BE2C (cell line): Measurements from ENCODE around the gene NCBP3.

Experiments
- DNase-seq: peaks from one replicate; pipeline ENCODE4 v3.0.0-alpha.2; 2020
- H3K27me3 ChIP-seq: fragments of 250-450 bp; sonication (Bioruptor Pico); 2 replicates; pipeline ENCODE4 v1.5.1; 2020; ENCODE audit warnings: mild to moderate bottlenecking
- H3K36me3 ChIP-seq: fragments of 250-450 bp; sonication (Bioruptor Pico); 2 replicates; pipeline ENCODE4 v1.5.1; 2020; ENCODE audit warnings: mild to moderate bottlenecking
- H3K4me1 ChIP-seq: fragments of 250-450 bp; sonication (Bioruptor Pico); 2 replicates; pipeline ENCODE4 v1.5.1; 2020
- H3K4me3 ChIP-seq: 2 replicates; pipeline ENCODE4 v1.5.1; 2011; ENCODE audit warnings: low read depth, low read length
- H3K9me3 ChIP-seq: fragments of 250-450 bp; sonication (Bioruptor Pico); 2 replicates; pipeline ENCODE4 v1.5.1; 2020
- CTCF ChIP-seq: IDR thresholded peaks from 2 replicates; pipeline ENCODE4 v1.5.1; 2012; ENCODE audit warnings: mild to moderate bottlenecking, low read depth, low read length

Gene NCBP3

GRCh38 chr17:3808701-3809100 lies 37.3 kb downstream of the NCBP3 start:
- Histone ChIP-seq H3K4me1 (no peaks in the 10 kb centered on the region), H3K27me3 (no peaks in the 10 kb centered on the region), H3K4me3 (no peak overlapping the region), H3K9me3 (no peaks in the 10 kb centered on the region), H3K36me3 (no peaks in the 10 kb centered on the region; the same call in 1 of the 2 replicates)
- TF ChIP-seq CTCF = no peak
- DNase-seq = no peak

GRCh38 chr17:3805581-3805980 lies 40.5 kb downstream of the NCBP3 start:
- DNase-seq = no peak
- no peaks in the 10 kb centered on the region for H3K4me1 ChIP-seq
- H3K9me3 ChIP-seq = no peaks in the 10 kb centered on the region
- no peaks in the 10 kb centered on the region for H3K36me3 ChIP-seq
- no peak overlapping the region for H3K4me3 ChIP-seq
- no peaks in the 10 kb centered on the region for H3K27me3 ChIP-seq
- TF ChIP-seq CTCF = no peak

DNA sequence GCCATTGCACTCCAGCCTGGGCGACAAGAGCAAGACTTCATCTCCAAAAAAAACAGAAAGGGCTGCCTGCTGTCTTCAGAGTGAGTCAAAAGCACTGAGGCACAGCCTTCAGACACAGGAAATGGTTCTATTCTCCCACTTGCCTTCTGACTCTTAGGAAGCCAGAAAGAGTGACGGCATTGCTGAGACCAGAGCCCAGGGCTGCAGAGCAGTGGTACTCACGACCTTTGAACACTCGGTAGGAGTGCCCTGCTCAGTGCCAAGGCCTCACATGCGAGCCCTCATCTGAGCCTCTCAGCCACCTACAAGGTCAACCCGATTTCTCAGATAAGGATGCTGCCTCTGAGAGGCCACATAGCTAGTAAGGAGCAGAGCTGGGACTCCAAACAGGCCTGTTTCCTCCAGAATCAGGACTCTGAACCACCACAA lies 41.5 kb downstream of the NCBP3 start:
- DNase-seq = no peak
- Histone ChIP-seq H3K9me3 (no peaks in the 10 kb centered on the region), H3K27me3 (no peaks in the 10 kb centered on the region), H3K4me3 (no peak overlapping the region), H3K4me1 (no peaks in the 10 kb centered on the region), H3K36me3 (no peaks in the 10 kb centered on the region)
- TF ChIP-seq CTCF = no peak

DNA sequence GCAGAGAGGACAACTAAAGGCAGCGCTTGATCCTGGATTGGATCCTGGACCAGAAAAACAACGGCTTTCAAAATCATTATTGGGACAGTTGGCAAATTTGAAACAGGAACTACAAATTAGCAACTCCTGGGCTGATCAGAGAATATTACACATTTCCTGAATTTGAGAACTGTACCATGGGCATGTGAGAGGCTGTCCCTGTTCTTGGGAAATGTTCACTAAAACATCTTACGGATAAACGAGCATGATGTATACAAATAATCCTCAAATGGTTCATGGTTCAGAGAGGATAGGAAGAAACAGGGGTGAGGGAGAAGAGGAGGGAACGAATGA lies 42.8 kb downstream of the NCBP3 start:
- DNase-seq = no peak
- H3K27me3 ChIP-seq = no peaks in the 10 kb centered on the region
- H3K36me3 ChIP-seq = no peaks in the 10 kb centered on the region
- H3K4me1 ChIP-seq = no peaks in the 10 kb centered on the region
- no peaks in the 10 kb centered on the region for H3K9me3 ChIP-seq
- no peak overlapping the region for H3K4me3 ChIP-seq
- no peak for TF ChIP-seq CTCF

- Histone ChIP-seq H3K4me3 (no peak overlapping the region), H3K9me3 (no peaks in the 10 kb centered on the region), H3K4me1 (no peaks in the 10 kb centered on the region), H3K27me3 (no peaks in the 10 kb centered on the region), H3K36me3 (no peaks in the 10 kb centered on the region)
- no peak for DNase-seq
- no peak for TF ChIP-seq CTCF
Measured at GRCh38 chr17:3802461-3803307, 43.4 kb downstream of the NCBP3 start.

DNA sequence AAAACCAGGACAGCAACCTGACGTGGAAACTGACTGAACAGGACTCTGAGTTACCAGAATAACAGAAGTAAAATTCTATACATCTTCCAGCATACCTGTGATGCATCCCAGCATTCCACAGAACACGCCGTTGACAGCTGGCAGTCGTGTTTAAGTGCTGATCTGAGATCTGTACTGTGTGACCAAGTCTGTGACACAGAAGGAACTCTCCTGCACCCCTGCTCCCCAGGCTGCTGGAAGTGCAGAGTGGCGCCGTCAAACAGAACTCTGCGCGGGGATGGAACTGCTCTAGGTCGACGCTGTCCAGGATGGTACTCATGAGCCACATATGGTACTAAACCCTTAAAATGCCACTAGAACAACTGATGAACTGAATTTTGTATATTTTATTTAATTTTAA lies 44.3 kb downstream of the NCBP3 start:
- Histone ChIP-seq H3K36me3 (no peaks in the 10 kb centered on the region), H3K4me1 (no peaks in the 10 kb centered on the region), H3K4me3 (no peak overlapping the region), H3K9me3 (no peaks in the 10 kb centered on the region), H3K27me3 (no peaks in the 10 kb centered on the region)
- no peak for DNase-seq
- no peak for TF ChIP-seq CTCF
